K562 (cell line): Measurements from ENCODE around the gene NT5DC1. TPM values are rescaled to one million over a fixed set of nuclear protein-coding genes. Genes with fewer than 3 reads are reported as not detected.
A peak's percentile ranks its signal among the peaks of the same experiment; 100 is the strongest.

Experiments used
- CTCFL ChIP-seq: IDR thresholded peaks from 2 replicates; pipeline ENCODE4 v1.6.1; 2011; ENCODE audit warnings: borderline replicate concordance, low read depth, mild to moderate bottlenecking, moderate library complexity, low read length; ENCODE audit not compliant: insufficient read depth, poor library complexity, severe bottlenecking
- DDX20 ChIP-seq: fragments of 450-650 bp; IDR thresholded peaks from 2 replicates; pipeline ENCODE4 v1.6.1; 2016; ENCODE audit warnings: missing genetic modification characterization, low read depth, mild to moderate bottlenecking, missing compliant biosample characterization, moderate library complexity
- GABPA ChIP-seq: fragments of 200-800 bp; sonication (Bioruptor generic); conservative IDR thresholded peaks from 2 replicates; pipeline ENCODE4 v1.6.1; 2016; ENCODE audit warnings: low read depth, missing genetic modification characterization, missing compliant biosample characterization
- GATA2 ChIP-seq: sonication (generic); formaldehyde crosslinking; IDR thresholded peaks from 2 replicates; pipeline ENCODE4 v1.4.0; 2020; ENCODE audit warnings: mild to moderate bottlenecking, missing genetic modification reagents
- HINFP ChIP-seq: fragments of 450-650 bp; conservative IDR thresholded peaks from 2 replicates; pipeline ENCODE4 v1.6.1; 2016; ENCODE audit warnings: missing genetic modification characterization, low read depth, mild to moderate bottlenecking, control low read depth, missing compliant biosample characterization
- ILF3 ChIP-seq: fragments of 450-650 bp; IDR thresholded peaks from 2 replicates; pipeline ENCODE4 v1.6.1; 2018; ENCODE audit warnings: antibody characterized with exemption, mild to moderate bottlenecking, moderate library complexity, borderline replicate concordance
- KAT8 ChIP-seq: fragments of 450-650 bp; IDR thresholded peaks from 2 replicates; pipeline ENCODE4 v1.6.1; 2016; ENCODE audit warnings: low read depth, mild to moderate bottlenecking
- MBD2 ChIP-seq: sonication (generic); IDR thresholded peaks from 2 replicates; pipeline ENCODE4 v1.6.1; 2016; ENCODE audit warnings: low read depth, borderline replicate concordance
- PML ChIP-seq: IDR thresholded peaks from 2 replicates; pipeline ENCODE4 v1.6.1; 2012; ENCODE audit warnings: low read length, inconsistent platforms
- POLR2AphosphoS5 ChIP-seq: IDR thresholded peaks from 2 replicates; pipeline ENCODE4 v1.6.1; 2011; ENCODE audit warnings: mild to moderate bottlenecking, low read depth, low read length, moderate library complexity; ENCODE audit not compliant: control insufficient read depth, insufficient read depth
- PRDM10 ChIP-seq: fragments of 450-650 bp; IDR thresholded peaks from 2 replicates; pipeline ENCODE4 v1.6.1; 2018; ENCODE audit not compliant: partially characterized antibody
- SIX5 ChIP-seq, 2 experiments: IDR thresholded peaks; 2 replicates each; pipeline ENCODE4 v1.6.1; 2011; ENCODE audit warnings: low read length in 2 of 2, borderline replicate concordance in 1 of 2, low read depth in 1 of 2, mild to moderate bottlenecking in 1 of 2, moderate library complexity in 1 of 2; ENCODE audit not compliant: insufficient read depth in 1 of 2
- SMAD2 ChIP-seq: fragments of 150-350 bp; IDR thresholded peaks from 2 replicates; pipeline ENCODE4 v1.6.1; 2014; ENCODE audit warnings: low read depth, mild to moderate bottlenecking, low read length
- ZHX1 ChIP-seq: fragments of 150-350 bp; conservative IDR thresholded peaks from 2 replicates; pipeline ENCODE4 v1.6.1; 2014; ENCODE audit warnings: low read length
- ZNF174 ChIP-seq: fragments of 250-450 bp; sonication (Bioruptor Pico); IDR thresholded peaks from 2 replicates; pipeline ENCODE4 v1.4.0; 2020; ENCODE audit warnings: mild to moderate bottlenecking
- ZNF707 ChIP-seq: fragments of 250-450 bp; sonication (Bioruptor Pico); conservative IDR thresholded peaks from 2 replicates; pipeline ENCODE4 v1.8.0; 2022; ENCODE audit warnings: inconsistent platforms, mild to moderate bottlenecking, moderate library complexity
- polyA plus RNA-seq, 8 experiments: library from polyadenylated mRNA; depleted of rRNA in 4 of 8; stranded (reverse) in 5 of 8; unstranded in 3 of 8; fragments of >200 nt; fragmentation: Nextera tagmentation in 2 of 8; fragmentation: Illumina TruSeq in 1 of 8; extraction: Ambion mirVana in 2 of 8; extraction: Trizol in 1 of 8; gene quantifications; 2 replicates each; pipeline versions ENCODE4 v1.2.1 to v1.2.3, GENCODE V29; 2011 to 2014; ENCODE audit warnings: inconsistent platforms in 1 of 8, missing spikeins in 1 of 8
- total RNA-seq, 7 experiments: library from RNA; depleted of rRNA in 6 of 7; stranded (reverse); fragments of >200 nt in 6 of 7; fragmentation: Illumina TruSeq in 2 of 7; extraction: Trizol in 2 of 7; gene quantifications; 2 replicates each; pipeline versions ENCODE4 v1.2.1 to v1.2.3, GENCODE V29; 2011 to 2021; ENCODE audit warnings: low replicate concordance in 1 of 7
- TF ChIP-seq, protein P1 (sequence below): fragments of 250-450 bp; sonication (Bioruptor Pico); IDR thresholded peaks from 2 replicates; pipeline ENCODE4 v1.9.0; 2021; ENCODE audit warnings: mild to moderate bottlenecking

Gene NT5DC1
- total and polyA plus RNA-seq, 9 of the 15 experiments (the other 6 are each of a cell fraction or from before 2014, with no cell fraction given) = 4.9 to 28.5 (median 16.3) TPM

DNA sequence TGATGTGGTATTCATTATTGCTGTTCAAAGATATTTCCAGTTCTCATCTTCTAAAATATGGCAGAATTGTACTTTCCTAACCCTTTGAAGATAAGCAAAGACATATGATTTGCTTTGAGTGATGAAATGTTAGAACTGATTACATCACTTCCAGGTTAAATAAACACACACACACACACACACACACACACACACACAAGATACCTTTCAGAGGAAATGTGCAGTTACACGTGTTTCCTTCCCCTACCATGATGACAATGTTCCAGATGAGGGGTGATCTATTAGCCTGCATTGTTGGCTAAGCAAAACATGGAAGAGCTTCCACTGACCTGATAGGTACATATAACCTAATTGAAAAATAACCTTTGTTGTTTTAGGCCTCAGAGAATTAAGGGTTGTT lies 28.3 kb upstream of the NT5DC1 start (continued):
- TF ChIP-seq ILF3 (no peak), CTCFL (no peak), GABPA (tag) (peak; percentile 72), KAT8 (no peak), POLR2AphosphoS5 (no peak), MBD2 (no peak), GATA2 (no peak), PML (no peak), SMAD2 (no peak), HINFP (tag) (no peak), SIX5 (IDR thresholded peaks at IDR 0.05; ENCODE audit: borderline replicate concordance in 1 of 2, insufficient read depth in 1 of 2, low read depth in 1 of 2, low read length in 2 of 2) (no peak), ZNF707 (CRISPR knock-in tag) (no peak), ZNF174 (no peak), ZHX1 (no peak), DDX20 (tag) (no peak), PRDM10 (no peak)
- TF ChIP-seq, protein P1, sequence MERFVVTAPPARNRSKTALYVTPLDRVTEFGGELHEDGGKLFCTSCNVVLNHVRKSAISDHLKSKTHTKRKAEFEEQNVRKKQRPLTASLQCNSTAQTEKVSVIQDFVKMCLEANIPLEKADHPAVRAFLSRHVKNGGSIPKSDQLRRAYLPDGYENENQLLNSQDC (CRISPR knock-in tag) = no peak
